Esophagus (tissue), 2 donors: ENCODE results near the gene CBL. TPM values are rescaled to one million over a fixed set of nuclear protein-coding genes. Genes with fewer than 3 reads are reported as not detected.

Experiments used
- H3K27ac ChIP-seq, 2 donors: one replicate each; pipeline ENCODE4 v1.5.1; 2013; ENCODE audit warnings: low read depth in 2 of 2, mild to moderate bottlenecking in 2 of 2, inconsistent platforms in 1 of 2, low read length in 1 of 2, moderate library complexity in 1 of 2
- H3K27me3 ChIP-seq, 2 donors: one replicate each; pipeline ENCODE4 v1.6.1; 2013; ENCODE audit warnings: low read length in 2 of 2, control low read depth in 1 of 2, mild to moderate bottlenecking in 1 of 2; ENCODE audit not compliant: insufficient read depth in 2 of 2, control insufficient read depth in 1 of 2
- H3K36me3 ChIP-seq, 2 donors: one replicate each; pipeline ENCODE4 v1.6.1; 2013; ENCODE audit warnings: low read length in 1 of 2; ENCODE audit not compliant: control insufficient read depth in 2 of 2, insufficient read depth in 2 of 2
- H3K4me1 ChIP-seq, 2 donors: one replicate each; pipeline ENCODE4 v1.6.1; 2013; ENCODE audit warnings: low read length in 1 of 2; ENCODE audit not compliant: control insufficient read depth in 2 of 2, insufficient read depth in 2 of 2
- H3K4me3 ChIP-seq, 2 donors: one replicate each; pipeline ENCODE4 v1.5.1; 2013; ENCODE audit warnings: low read length in 2 of 2, mild to moderate bottlenecking in 2 of 2, low read depth in 1 of 2, moderate library complexity in 1 of 2
- H3K9me3 ChIP-seq, 2 donors: one replicate each; pipeline ENCODE4 v1.6.1; 2013; ENCODE audit warnings: mild to moderate bottlenecking in 2 of 2, low read depth in 1 of 2, low read length in 1 of 2, moderate library complexity in 1 of 2; ENCODE audit not compliant: control insufficient read depth in 2 of 2, insufficient read depth in 1 of 2
- WGBS, 2 donors: extraction: QIAGEN DNeasy Blood & Tissue Kit; methylation state at CpG; one replicate each; pipeline ENCODE4 v1.1.7; 2013; 5-methylcytosine and 5-hydroxymethylcytosine counted together
- polyA plus RNA-seq, 2 donors: library from polyadenylated mRNA; stranded (reverse); fragments of 200-250 nt; gene quantifications; one replicate each; pipeline ENCODE4 v1.2.3, GENCODE V29; 2013
- donor health status: healthy with polysubstance abuse.
- donor health status: Bipolar disorder and iron deficiency.

CBL gene
- polyA plus RNA-seq, 2 donors, result 3.0 to 6.2 TPM

DNA sequence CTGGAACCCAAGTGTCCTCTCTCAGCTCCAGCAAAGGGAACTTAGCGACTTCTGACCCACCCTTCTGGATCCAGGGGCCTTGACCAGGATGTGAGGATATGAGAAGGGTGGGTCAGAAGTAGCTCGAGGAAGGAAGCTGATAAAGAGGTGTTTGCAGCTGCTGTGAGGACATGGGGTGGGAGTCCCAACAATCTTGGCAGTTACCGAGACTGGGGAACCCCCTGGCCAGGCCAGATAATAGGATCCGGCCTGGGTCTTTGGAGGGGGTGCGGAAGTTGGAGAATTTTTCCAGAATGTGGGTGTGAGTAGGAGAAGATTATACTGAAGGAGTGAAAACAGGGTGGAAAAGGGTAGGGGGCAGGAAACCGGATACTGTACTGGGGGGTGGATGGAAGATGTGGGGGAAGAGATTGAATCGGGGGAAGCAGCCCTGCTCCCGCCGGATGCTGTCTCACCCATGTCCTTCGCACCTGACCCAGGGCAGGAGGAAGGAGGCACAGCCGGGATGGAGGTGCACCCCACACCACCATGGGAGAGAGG lies 113.6 kb downstream of the CBL start:
- H3K27me3 ChIP-seq, result no peaks in the 10 kb centered on the region
- WGBS, 2 donors, result 56 to 61% methylated on average over 11 of the region's 11 CpGs
- peaks cover 9 to 25% of the 10 kb centered on the region in 2 donors for H3K4me1 ChIP-seq
- H3K27ac ChIP-seq, result peak overlapping the region; percentile 89 to 92
- H3K9me3 ChIP-seq, result no peaks in the 10 kb centered on the region
- peaks cover 0 to 2% of the 10 kb centered on the region in 2 donors for H3K36me3 ChIP-seq
- H3K4me3 ChIP-seq, result no peak overlapping the region

DNA sequence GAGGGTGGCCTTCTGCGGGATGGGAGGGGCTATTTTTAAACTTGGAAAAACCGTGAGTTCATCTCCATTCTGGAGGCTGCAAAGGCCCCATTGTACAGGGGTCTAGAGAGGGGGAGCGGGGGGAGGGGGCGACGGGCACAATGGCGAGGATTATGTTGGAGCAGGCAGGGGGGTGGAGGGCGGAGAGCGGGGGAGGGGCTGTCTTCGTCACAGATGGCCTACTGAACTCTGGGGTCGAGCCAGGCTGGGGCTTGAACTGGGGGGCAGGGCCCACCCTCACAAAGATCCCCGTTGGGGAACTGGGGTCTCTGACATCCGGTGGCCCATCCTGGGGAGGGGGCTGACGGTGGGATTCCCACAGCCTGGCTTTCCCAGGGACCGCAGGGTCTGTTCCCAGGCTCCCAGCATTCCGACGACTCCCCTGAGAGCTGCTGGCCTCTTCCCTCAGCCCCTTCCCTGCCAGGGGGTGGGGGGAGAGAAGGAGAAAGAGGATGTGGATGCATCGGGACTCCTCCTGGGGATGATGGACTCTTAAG lies 114.2 kb downstream of the CBL start:
- 47 to 51% methylated on average over 14 to 17 of the region's 17 CpGs for WGBS, 2 donors
- H3K4me1 ChIP-seq, result peaks cover 6 to 24% of the 10 kb centered on the region in 2 donors
- H3K27ac ChIP-seq, result peak overlapping the region; percentile 89 to 92

DNA sequence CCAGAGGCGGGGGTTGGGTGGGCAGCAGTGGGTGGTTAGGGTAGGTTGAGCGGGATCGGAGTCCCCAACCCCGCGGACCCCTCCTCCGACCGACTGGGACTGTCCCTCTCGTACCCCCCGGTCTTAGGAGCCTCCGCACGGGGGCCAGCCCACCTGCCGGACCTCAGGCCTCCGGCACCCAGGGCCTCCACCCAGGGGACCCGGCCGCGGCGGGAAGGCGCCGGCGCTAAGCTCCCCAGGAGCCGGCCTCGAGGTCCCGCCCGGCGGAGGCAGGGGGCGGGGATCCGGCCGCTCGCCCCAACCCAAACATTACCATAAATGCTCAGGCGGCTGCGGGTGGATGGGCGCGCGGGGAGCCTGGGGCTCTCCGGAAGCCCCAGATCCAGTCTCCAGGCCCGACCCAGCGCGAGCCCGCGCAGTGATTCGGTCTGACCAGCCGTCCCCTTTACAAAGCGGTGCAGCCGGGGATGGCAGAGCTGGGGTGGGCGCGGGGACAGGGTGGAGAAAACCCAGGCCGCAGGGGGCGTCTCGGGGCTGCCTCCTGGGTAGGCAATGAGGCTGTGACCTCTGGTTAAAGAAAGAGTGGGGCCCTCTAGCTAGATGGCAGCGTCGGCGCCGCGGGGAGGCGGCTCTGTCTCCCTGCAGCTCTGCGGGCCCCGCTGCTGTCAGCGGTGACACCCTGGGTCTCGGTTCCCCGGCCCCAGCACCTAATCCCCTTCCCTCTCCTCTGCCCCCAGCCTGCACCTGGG lies 114.8 kb downstream of the CBL start:
- H3K27me3 ChIP-seq, result no peaks in the 10 kb centered on the region
- H3K4me3 ChIP-seq, result peak overlapping the region; percentile 41 to 49
- H3K27ac ChIP-seq, result peak overlapping the region; percentile 89 to 92
- peaks cover 5 to 18% of the 10 kb centered on the region in 2 donors for H3K4me1 ChIP-seq
- 3 to 4% methylated on average over 53 to 60 of the region's 60 CpGs for WGBS, 2 donors
- H3K9me3 ChIP-seq, result no peaks in the 10 kb centered on the region
- no peaks in the 10 kb centered on the region for H3K36me3 ChIP-seq

More for the DNA sequence above, 114.2 kb downstream of the CBL start:
- H3K4me3 ChIP-seq, result peak overlapping the region; percentile 41 to 49
- H3K27me3 ChIP-seq, result no peaks in the 10 kb centered on the region
- H3K36me3 ChIP-seq, result no peaks in the 10 kb centered on the region
- H3K9me3 ChIP-seq, result no peaks in the 10 kb centered on the region

GRCh38 chr11:119322360-119322739 lies 116.2 kb downstream of the CBL start:
- no peaks in the 10 kb centered on the region for H3K9me3 ChIP-seq
- H3K27me3 ChIP-seq, result no peaks in the 10 kb centered on the region
- H3K27ac ChIP-seq, result peak overlapping the region in 1 of 2 donors; percentile 92
- H3K4me3 ChIP-seq, result no peak overlapping the region
- WGBS, 2 donors, result 58 to 65% methylated on average over 6 of the region's 6 CpGs
- peaks cover 0 to 10% of the 10 kb centered on the region in 2 donors for H3K4me1 ChIP-seq
- no peaks in the 10 kb centered on the region for H3K36me3 ChIP-seq

DNA sequence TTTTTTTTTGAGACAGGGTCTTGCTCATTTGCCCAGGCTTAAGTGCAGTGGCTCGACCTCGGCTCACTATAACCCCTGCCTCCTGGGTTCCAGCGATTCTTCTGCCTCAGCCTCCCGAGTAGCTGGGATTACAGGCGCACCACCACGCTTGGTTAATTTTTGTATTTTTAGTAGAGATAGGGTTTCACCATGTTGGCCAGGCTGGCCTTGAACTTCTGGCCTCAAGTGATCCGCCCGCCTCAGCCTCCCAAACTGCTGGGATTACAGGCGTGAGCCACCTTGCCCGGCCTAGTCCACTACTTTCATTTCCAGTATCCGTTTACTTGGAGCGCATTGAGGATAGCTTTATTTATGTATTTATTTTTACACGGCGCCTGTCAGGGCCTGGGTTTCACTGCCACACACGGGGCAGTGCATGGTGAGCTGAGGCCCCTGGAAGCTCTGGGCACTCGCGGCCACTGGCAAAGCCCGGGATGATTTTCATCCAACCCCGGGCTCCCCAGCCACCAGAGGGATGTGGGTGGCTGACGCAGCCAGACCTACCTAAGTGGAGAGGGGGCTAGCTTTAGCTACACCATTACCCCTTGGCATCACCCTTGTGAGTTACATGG lies 116.9 kb downstream of the CBL start:
- H3K4me1 ChIP-seq, result peaks cover 0 to 8% of the 10 kb centered on the region in 2 donors
- no peak overlapping the region for H3K4me3 ChIP-seq
- 81 to 87% methylated on average over 20 of the region's 20 CpGs for WGBS, 2 donors
- no peak overlapping the region for H3K27ac ChIP-seq
- H3K36me3 ChIP-seq, result no peaks in the 10 kb centered on the region
- no peaks in the 10 kb centered on the region for H3K27me3 ChIP-seq
- no peaks in the 10 kb centered on the region for H3K9me3 ChIP-seq

GRCh38 chr11:119323532-119324033 lies 117.4 kb downstream of the CBL start:
- WGBS, 2 donors, result 17 to 20% methylated on average over 8 of the region's 8 CpGs
- no peak overlapping the region for H3K27ac ChIP-seq
- H3K27me3 ChIP-seq, result no peaks in the 10 kb centered on the region

DNA sequence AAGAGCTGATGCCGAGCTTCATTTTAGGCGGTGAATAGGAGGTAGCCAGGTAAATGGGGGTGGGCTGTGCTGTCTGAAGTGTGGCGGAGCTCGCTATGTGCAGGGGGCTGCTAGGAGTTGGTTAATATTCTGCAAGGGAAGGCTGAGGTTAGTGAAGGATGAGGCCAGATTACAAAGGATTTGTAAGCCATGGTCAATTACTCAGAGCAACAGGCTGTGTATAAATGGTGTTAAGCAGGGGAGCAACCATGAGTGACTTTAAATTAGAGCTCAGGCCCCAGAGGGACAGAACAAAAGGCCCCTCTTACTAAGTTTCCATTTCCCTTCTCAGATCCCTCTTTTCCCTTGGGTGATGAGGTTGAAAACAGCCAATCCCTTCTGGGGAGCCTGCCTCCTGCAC lies 118.0 kb downstream of the CBL start:
- Histone ChIP-seq H3K4me1 (peaks cover 0 to 2% of the 10 kb centered on the region in 2 donors), H3K9me3 (no peaks in the 10 kb centered on the region), H3K27me3 (no peaks in the 10 kb centered on the region), H3K27ac (no peak overlapping the region), H3K4me3 (no peak overlapping the region), H3K36me3 (no peaks in the 10 kb centered on the region)
- 64 to 69% methylated on average over 4 of the region's 4 CpGs for WGBS, 2 donors

More at GRCh38 chr11:119323532-119324033, 117.4 kb downstream of the CBL start:
- H3K4me1 ChIP-seq, result peaks cover 0 to 3% of the 10 kb centered on the region in 2 donors
- H3K9me3 ChIP-seq, result no peaks in the 10 kb centered on the region
- H3K4me3 ChIP-seq, result no peak overlapping the region
- H3K36me3 ChIP-seq, result no peaks in the 10 kb centered on the region

GRCh38 chr11:119329320-119329719 lies 123.2 kb downstream of the CBL start:
- 62 to 69% methylated on average over 2 of the region's 2 CpGs for WGBS, 2 donors
- Histone ChIP-seq H3K9me3 (no peaks in the 10 kb centered on the region), H3K4me1 (no peaks in the 10 kb centered on the region), H3K27me3 (no peaks in the 10 kb centered on the region), H3K36me3 (no peaks in the 10 kb centered on the region), H3K4me3 (no peak overlapping the region), H3K27ac (no peak overlapping the region)

- WGBS, 2 donors, result 67 to 70% methylated on average over 1 of the region's 1 CpG
- H3K4me3 ChIP-seq, result no peak overlapping the region
Measured at GRCh38 chr11:119330237-119330636, 124.1 kb downstream of the CBL start.

More at GRCh38 chr11:119330237-119330636, 124.1 kb downstream of the CBL start:
- H3K36me3 ChIP-seq, result no peaks in the 10 kb centered on the region
- peaks cover 4 to 5% of the 10 kb centered on the region in 2 donors for H3K4me1 ChIP-seq
- no peak overlapping the region for H3K27ac ChIP-seq
- H3K9me3 ChIP-seq, result no peaks in the 10 kb centered on the region
- no peaks in the 10 kb centered on the region for H3K27me3 ChIP-seq
